GM23338 (cell line): Measurements from ENCODE around the gene RAD51D. TPM values are rescaled to one million over a fixed set of nuclear protein-coding genes. Genes with fewer than 3 reads are reported as not detected.

Experiments
- ATAC-seq: fragments of 200-7000 bp; cut with Tn5 transposase; 3 replicates; pipeline ENCODE4 v1.9.1; 2020
- DNase-seq: peaks from one replicate; pipeline ENCODE4 v3.0.0-alpha.2; 2015; ENCODE audit warnings: low spot score
- H2AFZ ChIP-seq: fragments of 200-600 bp; sonication (generic); 2 replicates; pipeline ENCODE4 v1.8.0; 2016; ENCODE audit warnings: antibody characterized with exemption, mild to moderate bottlenecking, moderate library complexity
- H3F3A ChIP-seq: fragments of 200-600 bp; sonication (generic); replicated peaks from 2 replicates; pipeline ENCODE4 v1.8.0; 2017; ENCODE audit warnings: antibody characterized with exemption, mixed run types, low read depth
- H3K27ac ChIP-seq: fragments of 200-600 bp; sonication (generic); 2 replicates; pipeline ENCODE4 v1.6.1; 2016; ENCODE audit warnings: low read depth
- H3K27me3 ChIP-seq: fragments of 200-600 bp; sonication (generic); 2 replicates; pipeline ENCODE4 v1.8.0; 2016; ENCODE audit warnings: mild to moderate bottlenecking, mixed run types, moderate library complexity; ENCODE audit not compliant: insufficient read depth
- H3K36me3 ChIP-seq: fragments of 200-600 bp; sonication (generic); 2 replicates; pipeline ENCODE4 v1.8.0; 2016; ENCODE audit warnings: mild to moderate bottlenecking; ENCODE audit not compliant: insufficient read depth
- H3K4me1 ChIP-seq: fragments of 200-600 bp; sonication (generic); 2 replicates; pipeline ENCODE4 v1.8.0; 2016; ENCODE audit warnings: mild to moderate bottlenecking, moderate library complexity; ENCODE audit not compliant: insufficient read depth
- H3K4me2 ChIP-seq: fragments of 200-600 bp; sonication (generic); 2 replicates; pipeline ENCODE4 v1.7.1; 2017; ENCODE audit warnings: mixed run types
- H3K4me3 ChIP-seq: fragments of 200-600 bp; sonication (generic); 2 replicates; pipeline ENCODE4 v1.6.1; 2016; ENCODE audit warnings: mixed run types
- H3K79me2 ChIP-seq: fragments of 200-600 bp; sonication (generic); replicated peaks from 2 replicates; pipeline ENCODE4 v1.8.0; 2017; ENCODE audit warnings: mild to moderate bottlenecking; ENCODE audit not compliant: insufficient read depth
- H3K9me2 ChIP-seq: fragments of 200-600 bp; sonication (generic); 2 replicates; pipeline ENCODE4 v1.8.0; 2017; ENCODE audit not compliant: insufficient read depth
- H4K20me1 ChIP-seq: fragments of 200-600 bp; sonication (generic); replicated peaks from 2 replicates; pipeline ENCODE4 v1.8.0; 2017; ENCODE audit warnings: mild to moderate bottlenecking; ENCODE audit not compliant: insufficient read depth
- H3K27ac Mint-ChIP-seq: 2 replicates; pipeline ENCODE4 v1.8.0; 2020; ENCODE audit warnings: inconsistent platforms, mild to moderate bottlenecking, moderate library complexity, mixed read lengths
- H3K27me3 Mint-ChIP-seq: 3 replicates; pipeline ENCODE4 v1.8.0; 2022; ENCODE audit warnings: low read depth, mild to moderate bottlenecking, moderate library complexity, mixed read lengths, inconsistent platforms; ENCODE audit not compliant: insufficient read depth, poor library complexity
- H3K36me3 Mint-ChIP-seq: 3 replicates; pipeline ENCODE4 v1.8.0; 2021; ENCODE audit warnings: low read depth, mild to moderate bottlenecking, inconsistent platforms, moderate library complexity, mixed read lengths
- H3K4me1 Mint-ChIP-seq: 3 replicates; pipeline ENCODE4 v1.8.0; 2020; ENCODE audit warnings: mild to moderate bottlenecking, inconsistent platforms, mixed read lengths
- H3K4me3 Mint-ChIP-seq: 3 replicates; pipeline ENCODE4 v1.8.0; 2021; ENCODE audit warnings: moderate library complexity, mild to moderate bottlenecking, inconsistent platforms, mixed read lengths
- H3K9me3 Mint-ChIP-seq: 3 replicates; pipeline ENCODE4 v1.8.0; 2020; ENCODE audit warnings: moderate library complexity, mild to moderate bottlenecking, inconsistent platforms, mixed read lengths
- CREB1 ChIP-seq: fragments of 250-450 bp; sonication (Bioruptor Pico); IDR thresholded peaks from 2 replicates; pipeline ENCODE4 v1.5.0; 2020; ENCODE audit warnings: low read depth, mild to moderate bottlenecking, moderate library complexity
- CTCF ChIP-seq, 2 experiments: fragments of 200-600 bp in 1 of 2; sonication (generic) in 1 of 2; conservative IDR thresholded peaks; 2 replicates each; pipeline versions ENCODE4 v1.5.1 to v1.6.1; 2016 to 2017; ENCODE audit warnings: antibody characterized with exemption in 2 of 2, low read depth in 2 of 2, mild to moderate bottlenecking in 2 of 2, moderate library complexity in 1 of 2
- EZH2 ChIP-seq: fragments of 200-600 bp; sonication (generic); IDR thresholded peaks from one replicate; pipeline ENCODE4 v1.8.0; 2017; ENCODE audit warnings: antibody characterized with exemption, mild to moderate bottlenecking, low read depth; ENCODE audit not compliant: unreplicated experiment
- EZH2phosphoT487 ChIP-seq: fragments of 200-600 bp; sonication (generic); IDR thresholded peaks from one replicate; pipeline ENCODE4 v1.8.1; 2018; ENCODE audit warnings: antibody characterized with exemption; ENCODE audit not compliant: unreplicated experiment
- POLR2AphosphoS5 ChIP-seq: IDR thresholded peaks from 2 replicates; pipeline ENCODE4 v1.6.1; 2016; ENCODE audit warnings: antibody characterized with exemption, low read depth
- ZNF331 ChIP-seq: fragments of 250-450 bp; sonication (Bioruptor Pico); IDR thresholded peaks from 2 replicates; pipeline ENCODE4 v1.5.0; 2020; ENCODE audit warnings: low read depth, mild to moderate bottlenecking, moderate library complexity
- polyA plus RNA-seq: library from polyadenylated mRNA; unstranded; fragments of >200 nt; fragmentation: Nextera tagmentation; extraction: Ambion mirVana; gene quantifications from 2 replicates; pipeline ENCODE4 v1.2.1, GENCODE V29; 2016
- total RNA-seq: library from RNA; depleted of rRNA; stranded (reverse); fragments of >200 nt; shearing (Covaris generic); gene quantifications from 2 replicates; pipeline ENCODE4 v1.2.3, GENCODE V29; 2014
- TF ChIP-seq, protein P1 (sequence below): IDR thresholded peaks from 2 replicates; pipeline ENCODE4 v1.6.1; 2016; ENCODE audit warnings: antibody characterized with exemption
- TF ChIP-seq, protein P2 (sequence below): fragments of 250-450 bp; sonication (Bioruptor Pico); IDR thresholded peaks from 2 replicates; pipeline ENCODE4 v1.5.0; 2020; ENCODE audit warnings: mild to moderate bottlenecking, moderate library complexity

Gene RAD51D
- total and polyA plus RNA-seq, 2 experiments from 2014 or later, result 5.9 to 11.0 TPM

DNA sequence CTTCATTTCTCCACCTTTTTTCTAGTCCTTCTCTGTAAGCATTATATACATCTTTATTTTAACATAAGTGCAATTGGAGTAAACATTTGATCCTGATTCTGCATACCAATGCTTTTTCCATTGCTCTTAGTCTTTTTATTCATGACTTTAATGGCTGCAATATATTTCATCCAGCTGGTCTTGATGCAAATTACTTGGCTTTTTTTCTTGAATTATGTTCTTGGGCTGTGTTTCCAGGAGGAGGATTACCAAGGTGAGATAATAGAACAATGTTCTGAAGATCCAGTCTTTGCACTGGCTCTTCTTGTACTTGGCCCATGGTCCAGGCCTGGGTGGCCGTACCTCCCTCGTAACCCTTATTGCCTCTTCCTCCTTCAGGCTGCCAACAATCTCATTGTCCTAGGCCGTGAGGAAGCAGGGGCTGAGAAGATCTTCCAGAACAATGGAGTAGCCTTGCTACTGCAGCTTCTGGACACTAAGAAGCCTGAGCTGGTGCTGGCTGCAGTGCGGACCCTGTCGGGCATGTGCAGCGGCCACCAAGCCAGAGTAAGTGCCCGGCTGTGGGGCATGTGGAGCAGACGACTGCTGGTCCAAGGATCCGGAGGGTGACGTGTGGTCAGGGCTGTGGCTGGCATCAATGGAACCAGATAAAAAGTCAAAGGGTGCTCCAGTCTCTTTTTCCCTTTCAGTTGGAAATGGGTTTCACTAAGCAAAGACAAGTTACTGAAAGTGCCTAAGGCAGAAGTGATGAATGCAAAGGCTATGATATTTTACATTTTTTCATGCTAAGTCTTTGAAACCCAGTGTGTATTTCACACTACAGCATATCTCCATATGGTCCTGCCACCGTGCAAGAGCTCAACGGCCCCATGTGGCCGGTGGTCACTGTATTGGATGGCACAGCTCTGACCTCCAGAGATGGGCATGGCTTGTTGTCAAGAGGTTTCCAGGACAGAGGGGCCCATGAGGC is 34.8 kb upstream of the RAD51D start (continued):
- TF ChIP-seq, protein P1, sequence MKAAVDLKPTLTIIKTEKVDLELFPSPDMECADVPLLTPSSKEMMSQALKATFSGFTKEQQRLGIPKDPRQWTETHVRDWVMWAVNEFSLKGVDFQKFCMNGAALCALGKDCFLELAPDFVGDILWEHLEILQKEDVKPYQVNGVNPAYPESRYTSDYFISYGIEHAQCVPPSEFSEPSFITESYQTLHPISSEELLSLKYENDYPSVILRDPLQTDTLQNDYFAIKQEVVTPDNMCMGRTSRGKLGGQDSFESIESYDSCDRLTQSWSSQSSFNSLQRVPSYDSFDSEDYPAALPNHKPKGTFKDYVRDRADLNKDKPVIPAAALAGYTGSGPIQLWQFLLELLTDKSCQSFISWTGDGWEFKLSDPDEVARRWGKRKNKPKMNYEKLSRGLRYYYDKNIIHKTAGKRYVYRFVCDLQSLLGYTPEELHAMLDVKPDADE, result no peak
- no peak for TF ChIP-seq EZH2
- no peak for TF ChIP-seq EZH2phosphoT487
- no peak for TF ChIP-seq CTCF (conservative IDR thresholded peaks at IDR 0.05; ENCODE audit: low read depth in 2 of 2)

DNA sequence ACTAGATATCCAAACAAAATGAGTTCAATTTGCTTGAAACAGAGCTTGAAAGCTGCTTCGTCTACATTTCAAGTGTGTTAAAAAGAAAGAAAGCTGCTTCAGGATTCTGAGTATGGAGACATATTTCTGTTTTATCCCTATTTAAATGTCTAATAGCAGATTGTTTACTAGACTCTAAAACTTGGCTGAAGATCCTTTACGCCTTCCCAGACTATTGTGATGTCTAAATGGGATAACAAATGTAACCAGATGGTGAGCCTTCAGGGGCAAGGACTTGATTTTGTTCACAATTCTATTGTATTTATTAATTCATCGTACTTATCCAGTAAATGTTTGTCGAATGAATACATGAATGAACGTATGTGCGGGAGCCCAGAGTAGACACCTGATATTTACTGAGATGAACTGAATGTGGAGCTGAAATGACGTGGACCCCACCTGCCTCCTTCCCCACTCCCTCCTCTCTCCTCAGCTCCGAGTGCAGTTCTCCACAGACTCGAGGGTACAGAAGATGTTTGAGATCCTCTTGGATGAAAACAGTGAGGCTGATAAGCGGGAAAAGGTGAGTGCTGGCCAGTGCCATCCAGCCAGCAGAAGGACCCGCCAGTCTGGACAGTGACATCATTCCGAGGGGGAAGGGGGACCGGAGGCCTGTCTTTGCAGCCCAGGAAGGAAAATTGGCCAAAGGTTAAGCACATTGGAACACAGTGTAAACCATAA is 32.9 kb upstream of the RAD51D start:
- 0 out of 2 replicates have a peak, but pooled peaks cover 3% of the 10 kb centered on the region for H3K9me2 ChIP-seq
- H3K27me3 Mint-ChIP-seq, result peaks cover 11% of the 10 kb centered on the region
- no peaks in the 10 kb centered on the region for H3K27me3 ChIP-seq
- 0 out of 2 replicates have a peak overlapping the region, but pooled peaks have one; percentile 14 for H2AFZ ChIP-seq
- no peaks in the 10 kb centered on the region for H3K36me3 ChIP-seq
- no peak overlapping the region for H3K4me3 ChIP-seq
- no peak overlapping the region for H3K27ac ChIP-seq
- no peak overlapping the region for H3K4me3 Mint-ChIP-seq
- no peaks in the 10 kb centered on the region for H3F3A ChIP-seq
- no peaks in the 10 kb centered on the region for H3K4me1 ChIP-seq
- H3K4me2 ChIP-seq, result no peak overlapping the region
- peaks cover 8% of the 10 kb centered on the region for H3K4me1 Mint-ChIP-seq
- no peak overlapping the region for H3K27ac Mint-ChIP-seq
- no peaks in the 10 kb centered on the region for H3K79me2 ChIP-seq
- H3K9me3 Mint-ChIP-seq, result no peaks in the 10 kb centered on the region
- no peaks in the 10 kb centered on the region for H3K36me3 Mint-ChIP-seq
- H4K20me1 ChIP-seq, result no peaks in the 10 kb centered on the region
- DNase-seq (no peak), ATAC-seq (no peak)
- TF ChIP-seq ZNF331 (CRISPR knock-in tag) (no peak), EZH2 (no peak), CREB1 (CRISPR knock-in tag) (no peak), EZH2phosphoT487 (no peak), POLR2AphosphoS5 (no peak)
- TF ChIP-seq, protein P1, result no peak
- TF ChIP-seq, protein P2, sequence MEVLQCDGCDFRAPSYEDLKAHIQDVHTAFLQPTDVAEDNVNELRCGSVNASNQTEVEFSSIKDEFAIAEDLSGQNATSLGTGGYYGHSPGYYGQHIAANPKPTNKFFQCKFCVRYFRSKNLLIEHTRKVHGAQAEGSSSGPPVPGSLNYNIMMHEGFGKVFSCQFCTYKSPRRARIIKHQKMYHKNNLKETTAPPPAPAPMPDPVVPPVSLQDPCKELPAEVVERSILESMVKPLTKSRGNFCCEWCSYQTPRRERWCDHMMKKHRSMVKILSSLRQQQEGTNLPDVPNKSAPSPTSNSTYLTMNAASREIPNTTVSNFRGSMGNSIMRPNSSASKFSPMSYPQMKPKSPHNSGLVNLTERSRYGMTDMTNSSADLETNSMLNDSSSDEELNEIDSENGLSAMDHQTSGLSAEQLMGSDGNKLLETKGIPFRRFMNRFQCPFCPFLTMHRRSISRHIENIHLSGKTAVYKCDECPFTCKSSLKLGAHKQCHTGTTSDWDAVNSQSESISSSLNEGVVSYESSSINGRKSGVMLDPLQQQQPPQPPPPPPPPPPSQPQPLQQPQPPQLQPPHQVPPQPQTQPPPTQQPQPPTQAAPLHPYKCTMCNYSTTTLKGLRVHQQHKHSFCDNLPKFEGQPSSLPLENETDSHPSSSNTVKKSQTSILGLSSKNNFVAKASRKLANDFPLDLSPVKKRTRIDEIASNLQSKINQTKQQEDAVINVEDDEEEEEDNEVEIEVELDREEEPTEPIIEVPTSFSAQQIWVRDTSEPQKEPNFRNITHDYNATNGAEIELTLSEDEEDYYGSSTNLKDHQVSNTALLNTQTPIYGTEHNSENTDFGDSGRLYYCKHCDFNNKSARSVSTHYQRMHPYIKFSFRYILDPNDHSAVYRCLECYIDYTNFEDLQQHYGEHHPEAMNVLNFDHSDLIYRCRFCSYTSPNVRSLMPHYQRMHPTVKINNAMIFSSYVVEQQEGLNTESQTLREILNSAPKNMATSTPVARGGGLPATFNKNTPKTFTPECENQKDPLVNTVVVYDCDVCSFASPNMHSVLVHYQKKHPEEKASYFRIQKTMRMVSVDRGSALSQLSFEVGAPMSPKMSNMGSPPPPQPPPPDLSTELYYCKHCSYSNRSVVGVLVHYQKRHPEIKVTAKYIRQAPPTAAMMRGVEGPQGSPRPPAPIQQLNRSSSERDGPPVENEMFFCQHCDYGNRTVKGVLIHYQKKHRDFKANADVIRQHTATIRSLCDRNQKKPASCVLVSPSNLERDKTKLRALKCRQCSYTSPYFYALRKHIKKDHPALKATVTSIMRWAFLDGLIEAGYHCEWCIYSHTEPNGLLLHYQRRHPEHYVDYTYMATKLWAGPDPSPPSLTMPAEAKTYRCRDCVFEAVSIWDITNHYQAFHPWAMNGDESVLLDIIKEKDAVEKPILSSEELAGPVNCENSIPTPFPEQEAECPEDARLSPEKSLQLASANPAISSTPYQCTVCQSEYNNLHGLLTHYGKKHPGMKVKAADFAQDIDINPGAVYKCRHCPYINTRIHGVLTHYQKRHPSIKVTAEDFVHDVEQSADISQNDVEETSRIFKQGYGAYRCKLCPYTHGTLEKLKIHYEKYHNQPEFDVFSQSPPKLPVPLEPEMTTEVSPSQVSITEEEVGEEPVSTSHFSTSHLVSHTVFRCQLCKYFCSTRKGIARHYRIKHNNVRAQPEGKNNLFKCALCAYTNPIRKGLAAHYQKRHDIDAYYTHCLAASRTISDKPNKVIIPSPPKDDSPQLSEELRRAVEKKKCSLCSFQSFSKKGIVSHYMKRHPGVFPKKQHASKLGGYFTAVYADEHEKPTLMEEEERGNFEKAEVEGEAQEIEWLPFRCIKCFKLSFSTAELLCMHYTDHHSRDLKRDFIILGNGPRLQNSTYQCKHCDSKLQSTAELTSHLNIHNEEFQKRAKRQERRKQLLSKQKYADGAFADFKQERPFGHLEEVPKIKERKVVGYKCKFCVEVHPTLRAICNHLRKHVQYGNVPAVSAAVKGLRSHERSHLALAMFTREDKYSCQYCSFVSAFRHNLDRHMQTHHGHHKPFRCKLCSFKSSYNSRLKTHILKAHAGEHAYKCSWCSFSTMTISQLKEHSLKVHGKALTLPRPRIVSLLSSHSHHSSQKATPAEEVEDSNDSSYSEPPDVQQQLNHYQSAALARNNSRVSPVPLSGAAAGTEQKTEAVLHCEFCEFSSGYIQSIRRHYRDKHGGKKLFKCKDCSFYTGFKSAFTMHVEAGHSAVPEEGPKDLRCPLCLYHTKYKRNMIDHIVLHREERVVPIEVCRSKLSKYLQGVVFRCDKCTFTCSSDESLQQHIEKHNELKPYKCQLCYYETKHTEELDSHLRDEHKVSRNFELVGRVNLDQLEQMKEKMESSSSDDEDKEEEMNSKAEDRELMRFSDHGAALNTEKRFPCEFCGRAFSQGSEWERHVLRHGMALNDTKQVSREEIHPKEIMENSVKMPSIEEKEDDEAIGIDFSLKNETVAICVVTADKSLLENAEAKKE, result no peak
